Lower leg skin (tissue), 3 donors: Measurements from ENCODE around the gene GORAB.

Experiments used
- CTCF ChIP-seq, 3 donors: fragments of 450-650 bp; IDR thresholded peaks; one replicate each; pipeline ENCODE4 v1.5.1; 2016; ENCODE audit warnings: antibody characterized with exemption in 3 of 3, mild to moderate bottlenecking in 3 of 3, moderate library complexity in 2 of 3
- POLR2A ChIP-seq, 2 donors: fragments of 450-650 bp; IDR thresholded peaks; one replicate each; pipeline ENCODE4 v1.6.1; 2016 to 2017; ENCODE audit warnings: antibody characterized with exemption in 2 of 2, mild to moderate bottlenecking in 1 of 2, moderate library complexity in 1 of 2

GRCh38 chr1:170583186-170583585 lies 51.2 kb downstream of the GORAB start:
- TF ChIP-seq CTCF (IDR thresholded peaks at IDR 0.05) (no peak), POLR2A (IDR thresholded peaks at IDR 0.05) (no peak)
